T-helper 17 cell (primary cell): Measurements from ENCODE around the gene CALHM2. TPM values are rescaled to one million over a fixed set of nuclear protein-coding genes. Genes with fewer than 3 reads are reported as not detected.

Source experiments
- ATAC-seq: fragments of 150-1000 bp; cut with Tn5 transposase; 2 replicates; pipeline ENCODE4 v1.10.0; 2021; ENCODE audit warnings: mild to moderate bottlenecking, moderate library complexity
- DNase-seq, 3 donors: peaks; one replicate each; pipeline versions ENCODE4 v3.0.0 to v3.0.0-alpha.2; 2020 to 2021
- H3K9me3 ChIP-seq: one replicate; pipeline ENCODE4 v1.7.0; 2013; ENCODE audit warnings: low read length, mild to moderate bottlenecking; ENCODE audit not compliant: control insufficient read depth, poor library complexity, severe bottlenecking
- H3K27ac Mint-ChIP-seq: one replicate; pipeline ENCODE4 v1.8.0; 2022; ENCODE audit warnings: mild to moderate bottlenecking, moderate library complexity, mixed read lengths
- H3K27me3 Mint-ChIP-seq: one replicate; pipeline ENCODE4 v1.8.0; 2022; ENCODE audit warnings: mixed read lengths
- H3K36me3 Mint-ChIP-seq: one replicate; pipeline ENCODE4 v1.8.0; 2022; ENCODE audit warnings: low read depth, mixed read lengths
- H3K4me1 Mint-ChIP-seq: one replicate; pipeline ENCODE4 v1.8.0; 2022; ENCODE audit warnings: mild to moderate bottlenecking, mixed read lengths
- H3K4me3 Mint-ChIP-seq: one replicate; pipeline ENCODE4 v1.8.0; 2022; ENCODE audit warnings: mild to moderate bottlenecking, moderate library complexity, mixed read lengths
- total RNA-seq, 4 donors: library from RNA in 2 of 4; stranded (reverse) in 2 of 4; gene quantifications; one replicate each; pipeline ENCODE4 v1.2.3 and lab custom pipeline; 2022 to 2026

Gene CALHM2
- total RNA-seq, 2 donors from 2014 or later, result 15.5 to 23.6 TPM

GRCh38 chr10:103451091-103451813 is 918 bp downstream of the CALHM2 start:
- DNase-seq (peak; percentile 27 to 39 (median 31)), ATAC-seq (peak; percentile 80)
- Mint-ChIP-seq H3K36me3 (peaks cover 17% of the 10 kb centered on the region), H3K27me3 (no peaks in the 10 kb centered on the region), H3K4me1 (peaks cover 59% of the 10 kb centered on the region), H3K4me3 (peak overlapping the region; percentile 95), H3K27ac (peak overlapping the region; percentile 97)
- H3K9me3 ChIP-seq, result no peaks in the 10 kb centered on the region

GRCh38 chr10:103450201-103450695 is 1.9 kb downstream of the CALHM2 start:
- DNase-seq, result no peak
- no peaks in the 10 kb centered on the region for H3K9me3 ChIP-seq
- Mint-ChIP-seq H3K27ac (peak overlapping the region; percentile 97), H3K36me3 (peaks cover 17% of the 10 kb centered on the region), H3K27me3 (no peaks in the 10 kb centered on the region), H3K4me1 (peaks cover 61% of the 10 kb centered on the region), H3K4me3 (peak overlapping the region; percentile 95)
- no peak for ATAC-seq

- Mint-ChIP-seq H3K4me3 (peak overlapping the region; percentile 95), H3K27me3 (no peaks in the 10 kb centered on the region), H3K27ac (peak overlapping the region; percentile 97), H3K4me1 (peaks cover 62% of the 10 kb centered on the region), H3K36me3 (peaks cover 17% of the 10 kb centered on the region)
- ATAC-seq (no peak), DNase-seq (no peak)
- no peaks in the 10 kb centered on the region for H3K9me3 ChIP-seq
Observed at GRCh38 chr10:103449208-103450144, 2.7 kb downstream of the CALHM2 start.

- DNase-seq (no peak), ATAC-seq (no peak)
- Mint-ChIP-seq H3K27ac (peak overlapping the region; percentile 97), H3K4me3 (peak overlapping the region; percentile 95), H3K27me3 (no peaks in the 10 kb centered on the region), H3K4me1 (peaks cover 62% of the 10 kb centered on the region), H3K36me3 (peaks cover 18% of the 10 kb centered on the region)
- no peaks in the 10 kb centered on the region for H3K9me3 ChIP-seq
Observed at GRCh38 chr10:103448746-103449145, 3.4 kb downstream of the CALHM2 start.

- DNase-seq (no peak), ATAC-seq (no peak)
- Mint-ChIP-seq H3K4me1 (peaks cover 55% of the 10 kb centered on the region), H3K27ac (peak overlapping the region; percentile 97), H3K27me3 (no peaks in the 10 kb centered on the region), H3K36me3 (peaks cover 21% of the 10 kb centered on the region), H3K4me3 (peak overlapping the region; percentile 41)
- no peaks in the 10 kb centered on the region for H3K9me3 ChIP-seq
Observed at GRCh38 chr10:103447187-103447586, 5.0 kb downstream of the CALHM2 start.

GRCh38 chr10:103445767-103446567 is 6.2 kb downstream of the CALHM2 start:
- Mint-ChIP-seq H3K36me3 (peaks cover 21% of the 10 kb centered on the region), H3K4me3 (no peak overlapping the region), H3K27me3 (no peaks in the 10 kb centered on the region), H3K27ac (peak overlapping the region; percentile 34), H3K4me1 (peaks cover 51% of the 10 kb centered on the region)
- no peaks in the 10 kb centered on the region for H3K9me3 ChIP-seq
- no peak for ATAC-seq
- no peak for DNase-seq

- peaks cover 45% of the 10 kb centered on the region for H3K4me1 Mint-ChIP-seq
- peaks cover 21% of the 10 kb centered on the region for H3K36me3 Mint-ChIP-seq
- H3K9me3 ChIP-seq, result no peaks in the 10 kb centered on the region
- no peak for ATAC-seq
- no peak for DNase-seq
- no peaks in the 10 kb centered on the region for H3K27me3 Mint-ChIP-seq
- H3K27ac Mint-ChIP-seq, result peak overlapping the region; percentile 84
- H3K4me3 Mint-ChIP-seq, result no peak overlapping the region
Observed at GRCh38 chr10:103445366-103445765, 6.8 kb downstream of the CALHM2 start.

- Mint-ChIP-seq H3K4me3 (no peak overlapping the region), H3K36me3 (peaks cover 17% of the 10 kb centered on the region), H3K27me3 (no peaks in the 10 kb centered on the region), H3K4me1 (peaks cover 39% of the 10 kb centered on the region), H3K27ac (peak overlapping the region; percentile 84)
- H3K9me3 ChIP-seq, result no peaks in the 10 kb centered on the region
- DNase-seq, result no peak
- no peak for ATAC-seq
Observed at GRCh38 chr10:103444478-103444877, 7.7 kb downstream of the CALHM2 start.

GRCh38 chr10:103443475-103444185 is 8.5 kb downstream of the CALHM2 start:
- Mint-ChIP-seq H3K27me3 (no peaks in the 10 kb centered on the region), H3K36me3 (peaks cover 11% of the 10 kb centered on the region), H3K27ac (peak overlapping the region; percentile 84), H3K4me1 (peaks cover 30% of the 10 kb centered on the region), H3K4me3 (no peak overlapping the region)
- DNase-seq, result no peak
- H3K9me3 ChIP-seq, result no peaks in the 10 kb centered on the region
- ATAC-seq, result no peak

- DNase-seq, result no peak
- Mint-ChIP-seq H3K27me3 (no peaks in the 10 kb centered on the region), H3K4me3 (no peak overlapping the region), H3K4me1 (peaks cover 20% of the 10 kb centered on the region), H3K36me3 (peaks cover 8% of the 10 kb centered on the region), H3K27ac (peak overlapping the region; percentile 69)
- no peak for ATAC-seq
- no peaks in the 10 kb centered on the region for H3K9me3 ChIP-seq
Observed at GRCh38 chr10:103442031-103442461, 10.1 kb downstream of the CALHM2 start.

GRCh38 chr10:103441611-103442010 is 10.6 kb downstream of the CALHM2 start:
- peaks cover 10% of the 10 kb centered on the region for H3K36me3 Mint-ChIP-seq
- DNase-seq (no peak), ATAC-seq (no peak)
- H3K4me1 Mint-ChIP-seq, result peaks cover 21% of the 10 kb centered on the region
- H3K4me3 Mint-ChIP-seq, result no peak overlapping the region
- H3K27me3 Mint-ChIP-seq, result no peaks in the 10 kb centered on the region
- H3K27ac Mint-ChIP-seq, result no peak overlapping the region
- H3K9me3 ChIP-seq, result no peaks in the 10 kb centered on the region

- no peak for DNase-seq
- peaks cover 10% of the 10 kb centered on the region for H3K36me3 Mint-ChIP-seq
Observed at GRCh38 chr10:103441206-103441605, 11.0 kb downstream of the CALHM2 start.

More at GRCh38 chr10:103441206-103441605, 11.0 kb downstream of the CALHM2 start:
- ATAC-seq, result no peak
- no peaks in the 10 kb centered on the region for H3K9me3 ChIP-seq
- H3K27ac Mint-ChIP-seq, result no peak overlapping the region
- peaks cover 20% of the 10 kb centered on the region for H3K4me1 Mint-ChIP-seq
- H3K27me3 Mint-ChIP-seq, result no peaks in the 10 kb centered on the region
- H3K4me3 Mint-ChIP-seq, result no peak overlapping the region
